C4-2B (cell line): Measurements from ENCODE around the gene VARS1.

Experiments used
- CTCF ChIP-seq: fragments of 450-650 bp; conservative IDR thresholded peaks from 2 replicates; pipeline ENCODE4 v1.5.1; 2017; ENCODE audit warnings: mild to moderate bottlenecking
- ZFX ChIP-seq: fragments of 450-650 bp; IDR thresholded peaks from 2 replicates; pipeline ENCODE4 v1.6.1; 2017

- TF ChIP-seq CTCF (no peak), ZFX (no peak)
These were observed 24.7 kb downstream of the VARS1 start for GRCh38 chr6:31770860-31771259.
